PC-3 (cell line): ENCODE results near the gene TMEM167A. TPM values are rescaled to one million over a fixed set of nuclear protein-coding genes. Genes with fewer than 3 reads are reported as not detected.

Source experiments
- ATAC-seq: fragments of 200-7000 bp; cut with Tn5 transposase; 2 replicates; pipeline ENCODE4 v1.9.1; 2020; ENCODE audit warnings: mild to moderate bottlenecking, moderate library complexity
- BruUV-seq: library from RNA; stranded (reverse); fragments of 400-500 nt; replicated peaks from 2 replicates; lab custom pipeline; 2021; lab: Mats Ljungman, UMichigan
- CTCF ChIA-PET: fragments of 300-600 bp; sonication (Branson Sonifier 250); formaldehyde crosslinking; loops from one replicate; lab custom pipeline; 2022; ENCODE audit warnings: antibody characterized with exemption; lab: Charles Lee
- POLR2A ChIA-PET: fragments of 300-600 bp; sonication (Branson Sonifier 250); formaldehyde crosslinking; loops from one replicate; lab custom pipeline; 2022; ENCODE audit warnings: antibody characterized with exemption; ENCODE audit not compliant: unreplicated experiment; lab: Charles Lee
- DNase-seq: peaks from one replicate; pipeline ENCODE4 v3.0.0-alpha.2; 2015
- H2AFZ ChIP-seq: fragments of 300-600 bp; sonication (generic); 2 replicates; pipeline ENCODE4 v1.6.0; 2016; ENCODE audit warnings: antibody characterized with exemption, low read length
- H3F3A ChIP-seq: fragments of 300-600 bp; sonication (generic); one replicate; pipeline ENCODE4 v1.6.0; 2017; ENCODE audit warnings: antibody characterized with exemption, low read length, control low read depth, mild to moderate bottlenecking; ENCODE audit not compliant: unreplicated experiment
- H3K27ac ChIP-seq: fragments of 300-600 bp; sonication (generic); 2 replicates; pipeline ENCODE4 v1.5.1; 2016; ENCODE audit warnings: mild to moderate bottlenecking, low read length
- H3K27me3 ChIP-seq: fragments of 300-600 bp; sonication (generic); 2 replicates; pipeline ENCODE4 v1.6.1; 2016; ENCODE audit warnings: low read length, mixed read lengths
- H3K36me3 ChIP-seq: fragments of 300-600 bp; sonication (generic); 2 replicates; pipeline ENCODE4 v1.6.1; 2016; ENCODE audit warnings: low read depth, mixed run types, low read length, mixed read lengths
- H3K4me1 ChIP-seq: fragments of 300-600 bp; sonication (generic); 2 replicates; pipeline ENCODE4 v1.5.1; 2016; ENCODE audit warnings: low read length; ENCODE audit not compliant: insufficient read depth
- H3K4me2 ChIP-seq: fragments of 300-600 bp; sonication (generic); 2 replicates; pipeline ENCODE4 v1.6.0; 2016; ENCODE audit warnings: low read length
- H3K4me3 ChIP-seq: fragments of 300-600 bp; sonication (generic); 2 replicates; pipeline ENCODE4 v1.5.1; 2016; ENCODE audit warnings: mild to moderate bottlenecking, low read length, mixed read lengths
- H3K79me2 ChIP-seq: fragments of 300-600 bp; sonication (generic); 2 replicates; pipeline ENCODE4 v1.6.1; 2017; ENCODE audit warnings: low read length, mixed read lengths
- H3K9ac ChIP-seq: fragments of 300-600 bp; sonication (generic); 2 replicates; pipeline ENCODE4 v1.6.0; 2016; ENCODE audit warnings: mild to moderate bottlenecking, low read length
- H3K9me2 ChIP-seq: fragments of 300-600 bp; sonication (generic); replicated peaks from 2 replicates; pipeline ENCODE4 v1.6.1; 2016; ENCODE audit warnings: mixed run types, low read length, mixed read lengths
- H3K9me3 ChIP-seq: fragments of 300-600 bp; sonication (generic); 2 replicates; pipeline ENCODE4 v1.6.1; 2016; ENCODE audit warnings: low read length, mixed read lengths
- H4K20me1 ChIP-seq: fragments of 300-600 bp; sonication (generic); 2 replicates; pipeline ENCODE4 v1.6.1; 2016; ENCODE audit warnings: low read length, mixed read lengths
- CTCF ChIP-seq: fragments of 300-600 bp; sonication (generic); conservative IDR thresholded peaks from 2 replicates; pipeline ENCODE4 v1.5.1; 2017; ENCODE audit warnings: antibody characterized with exemption, low read depth, mild to moderate bottlenecking, low read length
- EZH2 ChIP-seq: fragments of 300-600 bp; sonication (generic); IDR thresholded peaks from one replicate; pipeline ENCODE4 v1.6.1; 2017; ENCODE audit warnings: antibody characterized with exemption, mild to moderate bottlenecking, low read length; ENCODE audit not compliant: unreplicated experiment
- EZH2phosphoT487 ChIP-seq: fragments of 300-600 bp; sonication (generic); IDR thresholded peaks from 2 replicates; pipeline ENCODE4 v1.6.1; 2018; ENCODE audit warnings: mild to moderate bottlenecking, antibody characterized with exemption, low read length, borderline replicate concordance
- intact Hi-C: fragments of 100-400 bp; cut with micrococcal nuclease; formaldehyde crosslinking; loops from 2 replicates; pipeline ENCODE4 v1.9.0; 2023
- total RNA-seq: library from RNA; depleted of rRNA; stranded (reverse); fragments of >200 nt; gene quantifications from 2 replicates; pipeline ENCODE4 v1.2.3, GENCODE V29; 2014

The TMEM167A gene
- total RNA-seq, 1 experiment from 2014 or later: 35.7 TPM

GRCh38 chr5:83085106-83085505, 7.9 kb upstream of the TMEM167A start:
- Histone ChIP-seq H4K20me1 (no peaks in the 10 kb centered on the region), H3K4me1 (0 out of 2 replicates have a peak, but pooled peaks cover 5% of the 10 kb centered on the region), H3F3A (no peaks in the 10 kb centered on the region), H3K27me3 (no peaks in the 10 kb centered on the region), H3K27ac (no peak overlapping the region), H3K9ac (no peak overlapping the region), H3K9me2 (no peaks in the 10 kb centered on the region), H3K4me2 (no peak overlapping the region), H3K36me3 (no peaks in the 10 kb centered on the region), H3K9me3 (no peaks in the 10 kb centered on the region), H3K79me2 (no peaks in the 10 kb centered on the region), H3K4me3 (no peak overlapping the region), H2AFZ (no peak overlapping the region)
- ChIA-PET POLR2A (no interaction called here), CTCF (no interaction called here)
- ATAC-seq: peak; percentile 55
- DNase-seq: peak; percentile 38
- intact Hi-C loops: no loop called here
- TF ChIP-seq EZH2 (no peak), CTCF (no peak), EZH2phosphoT487 (no peak)
- BruUV-seq: no TSS peak

DNA sequence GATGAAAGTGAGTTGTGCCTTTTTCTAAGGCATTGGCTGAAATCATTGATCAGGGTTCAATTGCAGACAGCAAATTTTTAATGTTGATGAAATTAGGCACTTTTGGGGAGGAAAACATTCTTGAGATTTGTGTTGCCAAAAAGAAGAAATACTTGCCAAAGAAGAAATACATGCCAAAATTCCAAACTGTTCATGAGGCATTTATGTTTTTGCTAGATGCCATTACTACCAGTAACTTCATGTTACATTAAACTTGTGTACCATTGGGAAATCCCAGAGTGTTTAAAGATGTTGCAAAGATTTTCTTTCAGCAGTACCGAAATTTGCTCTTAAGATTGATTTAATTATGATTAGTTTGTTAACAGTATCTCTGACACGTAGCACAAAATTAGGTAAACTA, 7.1 kb upstream of the TMEM167A start:
- H3K4me1 ChIP-seq: 0 out of 2 replicates have a peak, but pooled peaks cover 5% of the 10 kb centered on the region
- H2AFZ ChIP-seq: no peak overlapping the region
- no peak overlapping the region for H3K9ac ChIP-seq
- ChIA-PET CTCF (no interaction called here), POLR2A (no interaction called here)
- H3F3A ChIP-seq: no peaks in the 10 kb centered on the region
- H3K9me2 ChIP-seq: no peaks in the 10 kb centered on the region
- H3K27me3 ChIP-seq: no peaks in the 10 kb centered on the region
- ATAC-seq: no peak
- no peaks in the 10 kb centered on the region for H3K36me3 ChIP-seq
- H4K20me1 ChIP-seq: no peaks in the 10 kb centered on the region
- H3K79me2 ChIP-seq: no peaks in the 10 kb centered on the region
- intact Hi-C loops: no loop called here
- H3K27ac ChIP-seq: no peak overlapping the region
- H3K4me2 ChIP-seq: no peak overlapping the region
- DNase-seq: no peak
- no peaks in the 10 kb centered on the region for H3K9me3 ChIP-seq
- TF ChIP-seq EZH2phosphoT487: no peak
- TF ChIP-seq CTCF: no peak
- TF ChIP-seq EZH2: no peak
- H3K4me3 ChIP-seq: no peak overlapping the region
- BruUV-seq: no TSS peak

DNA sequence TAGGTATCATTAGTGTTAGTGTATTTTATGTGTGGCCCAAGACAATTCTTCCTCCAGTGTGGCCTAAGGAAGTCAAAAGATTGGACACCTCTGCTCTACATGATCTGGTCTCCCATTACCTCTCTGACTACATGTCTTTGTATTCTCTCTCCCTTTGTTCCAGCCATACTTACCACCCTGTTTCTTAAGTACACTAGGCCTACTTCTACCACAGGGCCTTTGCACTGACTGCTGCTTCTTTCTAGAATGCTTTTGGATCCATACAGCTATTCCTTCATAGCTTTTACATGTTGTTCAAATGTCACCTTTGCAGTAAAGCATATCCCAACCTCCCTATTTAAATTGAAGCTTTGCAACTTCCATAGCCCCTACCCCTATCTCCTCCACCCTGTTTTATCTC, 5.6 kb upstream of the TMEM167A start:
- H3K9ac ChIP-seq: no peak overlapping the region
- H3K9me2 ChIP-seq: no peaks in the 10 kb centered on the region
- no peak overlapping the region for H2AFZ ChIP-seq
- no peak for ATAC-seq
- intact Hi-C loops: no loop called here
- ChIA-PET POLR2A (no interaction called here), CTCF (no interaction called here)
- no peak overlapping the region for H3K4me3 ChIP-seq
- H4K20me1 ChIP-seq: no peaks in the 10 kb centered on the region
- no peak overlapping the region for H3K27ac ChIP-seq
- H3K79me2 ChIP-seq: peaks cover 12% of the 10 kb centered on the region
- BruUV-seq: no TSS peak
- peaks cover 17% of the 10 kb centered on the region; the same call in 1 of the 2 replicates for H3K4me1 ChIP-seq
- no peaks in the 10 kb centered on the region for H3K9me3 ChIP-seq
- no peaks in the 10 kb centered on the region for H3F3A ChIP-seq
- no peak for DNase-seq
- TF ChIP-seq CTCF: no peak
- TF ChIP-seq EZH2: no peak
- no peak for TF ChIP-seq EZH2phosphoT487
- H3K36me3 ChIP-seq: no peaks in the 10 kb centered on the region
- H3K4me2 ChIP-seq: no peak overlapping the region
- H3K27me3 ChIP-seq: no peaks in the 10 kb centered on the region
